Panc1 (cell line): ENCODE measurements around the gene TMEM174.

ENCODE experiments used
- POLR2AphosphoS5 ChIP-seq: IDR thresholded peaks from 2 replicates; pipeline ENCODE4 v1.6.1; 2012; ENCODE audit warnings: mild to moderate bottlenecking, low read depth, low read length, moderate library complexity
- TF ChIP-seq, protein P1 (sequence below): fragments of 450-650 bp; IDR thresholded peaks from 2 replicates; pipeline ENCODE4 v1.5.1; 2017; ENCODE audit warnings: mild to moderate bottlenecking

GRCh38 chr5:73215531-73215890 lies 42.5 kb downstream of the TMEM174 start:
- TF ChIP-seq, protein P1, sequence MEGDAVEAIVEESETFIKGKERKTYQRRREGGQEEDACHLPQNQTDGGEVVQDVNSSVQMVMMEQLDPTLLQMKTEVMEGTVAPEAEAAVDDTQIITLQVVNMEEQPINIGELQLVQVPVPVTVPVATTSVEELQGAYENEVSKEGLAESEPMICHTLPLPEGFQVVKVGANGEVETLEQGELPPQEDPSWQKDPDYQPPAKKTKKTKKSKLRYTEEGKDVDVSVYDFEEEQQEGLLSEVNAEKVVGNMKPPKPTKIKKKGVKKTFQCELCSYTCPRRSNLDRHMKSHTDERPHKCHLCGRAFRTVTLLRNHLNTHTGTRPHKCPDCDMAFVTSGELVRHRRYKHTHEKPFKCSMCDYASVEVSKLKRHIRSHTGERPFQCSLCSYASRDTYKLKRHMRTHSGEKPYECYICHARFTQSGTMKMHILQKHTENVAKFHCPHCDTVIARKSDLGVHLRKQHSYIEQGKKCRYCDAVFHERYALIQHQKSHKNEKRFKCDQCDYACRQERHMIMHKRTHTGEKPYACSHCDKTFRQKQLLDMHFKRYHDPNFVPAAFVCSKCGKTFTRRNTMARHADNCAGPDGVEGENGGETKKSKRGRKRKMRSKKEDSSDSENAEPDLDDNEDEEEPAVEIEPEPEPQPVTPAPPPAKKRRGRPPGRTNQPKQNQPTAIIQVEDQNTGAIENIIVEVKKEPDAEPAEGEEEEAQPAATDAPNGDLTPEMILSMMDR, result no peak
- TF ChIP-seq POLR2AphosphoS5, result no peak
